GM23338 (cell line): ENCODE results near the gene MT2A. TPM values are rescaled to one million over a fixed set of nuclear protein-coding genes. Genes with fewer than 3 reads are reported as not detected.

Source experiments
- ATAC-seq: fragments of 200-7000 bp; cut with Tn5 transposase; 3 replicates; pipeline ENCODE4 v1.9.1; 2020
- DNase-seq: peaks from one replicate; pipeline ENCODE4 v3.0.0-alpha.2; 2015; ENCODE audit warnings: low spot score
- H2AFZ ChIP-seq: fragments of 200-600 bp; sonication (generic); 2 replicates; pipeline ENCODE4 v1.8.0; 2016; ENCODE audit warnings: antibody characterized with exemption, mild to moderate bottlenecking, moderate library complexity
- H3F3A ChIP-seq: fragments of 200-600 bp; sonication (generic); replicated peaks from 2 replicates; pipeline ENCODE4 v1.8.0; 2017; ENCODE audit warnings: antibody characterized with exemption, mixed run types, low read depth
- H3K27ac ChIP-seq: fragments of 200-600 bp; sonication (generic); 2 replicates; pipeline ENCODE4 v1.6.1; 2016; ENCODE audit warnings: low read depth
- H3K27me3 ChIP-seq: fragments of 200-600 bp; sonication (generic); 2 replicates; pipeline ENCODE4 v1.8.0; 2016; ENCODE audit warnings: mild to moderate bottlenecking, mixed run types, moderate library complexity; ENCODE audit not compliant: insufficient read depth
- H3K36me3 ChIP-seq: fragments of 200-600 bp; sonication (generic); 2 replicates; pipeline ENCODE4 v1.8.0; 2016; ENCODE audit warnings: mild to moderate bottlenecking; ENCODE audit not compliant: insufficient read depth
- H3K4me1 ChIP-seq: fragments of 200-600 bp; sonication (generic); 2 replicates; pipeline ENCODE4 v1.8.0; 2016; ENCODE audit warnings: mild to moderate bottlenecking, moderate library complexity; ENCODE audit not compliant: insufficient read depth
- H3K4me2 ChIP-seq: fragments of 200-600 bp; sonication (generic); 2 replicates; pipeline ENCODE4 v1.7.1; 2017; ENCODE audit warnings: mixed run types
- H3K4me3 ChIP-seq: fragments of 200-600 bp; sonication (generic); 2 replicates; pipeline ENCODE4 v1.6.1; 2016; ENCODE audit warnings: mixed run types
- H3K79me2 ChIP-seq: fragments of 200-600 bp; sonication (generic); replicated peaks from 2 replicates; pipeline ENCODE4 v1.8.0; 2017; ENCODE audit warnings: mild to moderate bottlenecking; ENCODE audit not compliant: insufficient read depth
- H3K9me2 ChIP-seq: fragments of 200-600 bp; sonication (generic); 2 replicates; pipeline ENCODE4 v1.8.0; 2017; ENCODE audit not compliant: insufficient read depth
- H4K20me1 ChIP-seq: fragments of 200-600 bp; sonication (generic); replicated peaks from 2 replicates; pipeline ENCODE4 v1.8.0; 2017; ENCODE audit warnings: mild to moderate bottlenecking; ENCODE audit not compliant: insufficient read depth
- H3K27ac Mint-ChIP-seq: 2 replicates; pipeline ENCODE4 v1.8.0; 2020; ENCODE audit warnings: inconsistent platforms, mild to moderate bottlenecking, moderate library complexity, mixed read lengths
- H3K27me3 Mint-ChIP-seq: 3 replicates; pipeline ENCODE4 v1.8.0; 2022; ENCODE audit warnings: low read depth, mild to moderate bottlenecking, moderate library complexity, mixed read lengths, inconsistent platforms; ENCODE audit not compliant: insufficient read depth, poor library complexity
- H3K36me3 Mint-ChIP-seq: 3 replicates; pipeline ENCODE4 v1.8.0; 2021; ENCODE audit warnings: low read depth, mild to moderate bottlenecking, inconsistent platforms, moderate library complexity, mixed read lengths
- H3K4me1 Mint-ChIP-seq: 3 replicates; pipeline ENCODE4 v1.8.0; 2020; ENCODE audit warnings: mild to moderate bottlenecking, inconsistent platforms, mixed read lengths
- H3K4me3 Mint-ChIP-seq: 3 replicates; pipeline ENCODE4 v1.8.0; 2021; ENCODE audit warnings: moderate library complexity, mild to moderate bottlenecking, inconsistent platforms, mixed read lengths
- H3K9me3 Mint-ChIP-seq: 3 replicates; pipeline ENCODE4 v1.8.0; 2020; ENCODE audit warnings: moderate library complexity, mild to moderate bottlenecking, inconsistent platforms, mixed read lengths
- CREB1 ChIP-seq: fragments of 250-450 bp; sonication (Bioruptor Pico); IDR thresholded peaks from 2 replicates; pipeline ENCODE4 v1.5.0; 2020; ENCODE audit warnings: low read depth, mild to moderate bottlenecking, moderate library complexity
- EZH2 ChIP-seq: fragments of 200-600 bp; sonication (generic); IDR thresholded peaks from one replicate; pipeline ENCODE4 v1.8.0; 2017; ENCODE audit warnings: antibody characterized with exemption, mild to moderate bottlenecking, low read depth; ENCODE audit not compliant: unreplicated experiment
- POLR2AphosphoS5 ChIP-seq: IDR thresholded peaks from 2 replicates; pipeline ENCODE4 v1.6.1; 2016; ENCODE audit warnings: antibody characterized with exemption, low read depth
- ZNF114 ChIP-seq: fragments of 250-450 bp; sonication (Bioruptor Pico); IDR thresholded peaks from 2 replicates; pipeline ENCODE4 v1.5.0; 2020; ENCODE audit warnings: mild to moderate bottlenecking, moderate library complexity
- polyA plus RNA-seq: library from polyadenylated mRNA; unstranded; fragments of >200 nt; fragmentation: Nextera tagmentation; extraction: Ambion mirVana; gene quantifications from 2 replicates; pipeline ENCODE4 v1.2.1, GENCODE V29; 2016
- total RNA-seq: library from RNA; depleted of rRNA; stranded (reverse); fragments of >200 nt; shearing (Covaris generic); gene quantifications from 2 replicates; pipeline ENCODE4 v1.2.3, GENCODE V29; 2014
- TF ChIP-seq, protein P1 (sequence below): IDR thresholded peaks from 2 replicates; pipeline ENCODE4 v1.6.1; 2016; ENCODE audit warnings: antibody characterized with exemption
- TF ChIP-seq, protein P2 (sequence below): IDR thresholded peaks from one replicate; pipeline ENCODE4 v1.6.1; 2018; ENCODE audit warnings: antibody characterized with exemption; ENCODE audit not compliant: unreplicated experiment

Gene MT2A
- total and polyA plus RNA-seq, 2 experiments from 2014 or later: 13.9 to 243 TPM

DNA sequence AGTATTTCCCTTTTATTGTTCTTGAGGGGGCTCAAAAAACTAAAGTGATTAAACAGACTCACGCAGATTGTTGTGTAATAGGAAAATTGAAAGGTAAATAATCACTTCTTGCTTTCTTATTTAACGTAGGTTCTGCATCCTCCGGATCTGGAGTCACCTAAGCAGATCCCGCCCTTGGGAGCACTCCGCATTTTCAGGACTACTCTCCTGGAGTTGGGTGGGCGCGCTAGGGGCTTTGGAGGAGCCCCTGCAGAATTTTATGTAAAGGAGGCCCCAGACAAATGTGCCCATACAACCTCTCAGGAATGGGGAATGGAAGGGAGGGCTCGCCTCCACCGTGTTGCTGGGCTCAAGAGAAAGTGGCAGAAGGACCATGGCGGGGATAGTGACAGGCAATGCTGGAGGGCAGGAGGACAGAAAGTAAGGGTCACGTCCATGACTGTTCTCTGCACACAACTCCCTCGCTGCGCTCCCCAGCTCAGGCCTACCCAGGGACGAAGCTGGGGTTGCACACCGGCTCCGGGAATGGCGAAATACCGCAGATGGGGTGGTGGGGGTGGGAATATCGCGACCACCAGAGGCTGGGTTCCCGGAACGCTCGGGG is 8.3 kb downstream of the MT2A start:
- DNase-seq (no peak), ATAC-seq (peak; percentile 51)
- Mint-ChIP-seq H3K27me3 (peaks cover 71% of the 10 kb centered on the region), H3K36me3 (no peaks in the 10 kb centered on the region), H3K4me1 (peaks cover 34% of the 10 kb centered on the region), H3K27ac (no peak overlapping the region), H3K4me3 (peak overlapping the region; percentile 83), H3K9me3 (no peaks in the 10 kb centered on the region)
- Histone ChIP-seq H3K4me1 (peaks cover 42% of the 10 kb centered on the region), H3K27ac (no peak overlapping the region), H4K20me1 (0 out of 2 replicates have a peak, but pooled peaks cover 9% of the 10 kb centered on the region), H3F3A (0 out of 2 replicates have a peak, but pooled peaks cover 3% of the 10 kb centered on the region), H3K4me3 (peak overlapping the region; percentile 73), H3K4me2 (peak overlapping the region; percentile 92), H3K27me3 (peaks cover 99% of the 10 kb centered on the region), H3K9me2 (no peaks in the 10 kb centered on the region), H2AFZ (peak overlapping the region; percentile 96), H3K36me3 (no peaks in the 10 kb centered on the region), H3K79me2 (no peaks in the 10 kb centered on the region)
- peak; percentile 50 for TF ChIP-seq EZH2
- TF ChIP-seq, protein P1, sequence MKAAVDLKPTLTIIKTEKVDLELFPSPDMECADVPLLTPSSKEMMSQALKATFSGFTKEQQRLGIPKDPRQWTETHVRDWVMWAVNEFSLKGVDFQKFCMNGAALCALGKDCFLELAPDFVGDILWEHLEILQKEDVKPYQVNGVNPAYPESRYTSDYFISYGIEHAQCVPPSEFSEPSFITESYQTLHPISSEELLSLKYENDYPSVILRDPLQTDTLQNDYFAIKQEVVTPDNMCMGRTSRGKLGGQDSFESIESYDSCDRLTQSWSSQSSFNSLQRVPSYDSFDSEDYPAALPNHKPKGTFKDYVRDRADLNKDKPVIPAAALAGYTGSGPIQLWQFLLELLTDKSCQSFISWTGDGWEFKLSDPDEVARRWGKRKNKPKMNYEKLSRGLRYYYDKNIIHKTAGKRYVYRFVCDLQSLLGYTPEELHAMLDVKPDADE: no peak

DNA sequence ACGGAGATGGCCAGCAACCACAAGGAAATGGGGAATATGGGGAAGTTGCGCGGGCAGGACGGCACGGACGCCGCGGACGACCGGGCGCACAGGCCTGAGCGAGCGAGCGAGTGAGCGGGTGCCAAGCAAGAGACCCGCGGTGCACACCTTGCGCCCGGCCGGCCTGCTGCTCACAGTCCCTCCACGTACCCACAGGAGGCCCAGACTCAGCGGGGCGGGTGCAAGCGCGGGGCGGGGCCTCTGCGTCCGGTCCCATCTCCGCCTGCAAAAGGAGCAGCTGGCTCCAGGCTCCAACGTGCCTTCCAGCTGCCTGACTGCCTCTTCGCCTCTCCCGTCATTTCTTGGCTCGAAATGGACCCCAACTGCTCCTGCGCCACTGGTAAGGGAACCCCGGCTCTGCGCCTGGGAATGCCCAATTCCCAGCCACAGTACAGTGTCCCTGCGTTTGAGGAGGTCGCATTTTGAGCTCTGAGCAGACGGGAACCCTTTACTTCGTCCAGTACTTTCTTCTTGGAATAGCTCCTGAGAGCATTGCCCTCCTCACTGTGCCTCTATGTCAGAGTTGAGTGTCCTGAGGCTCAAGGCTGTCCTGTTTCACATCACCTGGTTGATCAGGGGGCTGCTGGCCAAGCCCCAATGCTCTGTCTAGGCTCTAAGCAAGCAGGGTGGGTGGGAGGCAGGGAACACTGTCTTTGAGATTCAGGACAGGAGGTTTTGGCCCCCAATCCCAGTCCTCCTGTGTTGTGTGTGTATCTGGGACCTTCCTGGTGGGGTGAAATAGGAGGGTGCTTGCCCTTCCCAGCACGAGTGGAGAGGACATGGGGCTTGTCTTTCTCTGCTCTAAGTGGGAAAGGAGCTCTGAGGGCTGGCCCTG is 9.1 kb downstream of the MT2A start:
- H3K4me1 ChIP-seq: peaks cover 50% of the 10 kb centered on the region
- H3K36me3 Mint-ChIP-seq: no peaks in the 10 kb centered on the region
- H3K27ac Mint-ChIP-seq: no peak overlapping the region
- peaks cover 3% of the 10 kb centered on the region; the same call in 1 of the 3 replicates for H3K9me3 Mint-ChIP-seq
- peak overlapping the region; percentile 83 for H3K4me3 Mint-ChIP-seq
- H3K4me1 Mint-ChIP-seq: peaks cover 42% of the 10 kb centered on the region
- 0 out of 2 replicates have a peak, but pooled peaks cover 3% of the 10 kb centered on the region for H3F3A ChIP-seq
- ATAC-seq (peak; percentile 73), DNase-seq (peak; percentile 70)
- H3K4me2 ChIP-seq: peak overlapping the region; percentile 92
- peaks cover 76% of the 10 kb centered on the region for H3K27me3 Mint-ChIP-seq
- peaks cover 99% of the 10 kb centered on the region for H3K27me3 ChIP-seq
- no peaks in the 10 kb centered on the region for H3K79me2 ChIP-seq
- no peaks in the 10 kb centered on the region for H3K9me2 ChIP-seq
- peak overlapping the region; percentile 73 for H3K4me3 ChIP-seq
- no peak overlapping the region for H3K27ac ChIP-seq
- H2AFZ ChIP-seq: peak overlapping the region; percentile 96
- H3K36me3 ChIP-seq: no peaks in the 10 kb centered on the region
- 0 out of 2 replicates have a peak, but pooled peaks cover 9% of the 10 kb centered on the region for H4K20me1 ChIP-seq
- TF ChIP-seq POLR2AphosphoS5: no peak
- TF ChIP-seq, protein P2, sequence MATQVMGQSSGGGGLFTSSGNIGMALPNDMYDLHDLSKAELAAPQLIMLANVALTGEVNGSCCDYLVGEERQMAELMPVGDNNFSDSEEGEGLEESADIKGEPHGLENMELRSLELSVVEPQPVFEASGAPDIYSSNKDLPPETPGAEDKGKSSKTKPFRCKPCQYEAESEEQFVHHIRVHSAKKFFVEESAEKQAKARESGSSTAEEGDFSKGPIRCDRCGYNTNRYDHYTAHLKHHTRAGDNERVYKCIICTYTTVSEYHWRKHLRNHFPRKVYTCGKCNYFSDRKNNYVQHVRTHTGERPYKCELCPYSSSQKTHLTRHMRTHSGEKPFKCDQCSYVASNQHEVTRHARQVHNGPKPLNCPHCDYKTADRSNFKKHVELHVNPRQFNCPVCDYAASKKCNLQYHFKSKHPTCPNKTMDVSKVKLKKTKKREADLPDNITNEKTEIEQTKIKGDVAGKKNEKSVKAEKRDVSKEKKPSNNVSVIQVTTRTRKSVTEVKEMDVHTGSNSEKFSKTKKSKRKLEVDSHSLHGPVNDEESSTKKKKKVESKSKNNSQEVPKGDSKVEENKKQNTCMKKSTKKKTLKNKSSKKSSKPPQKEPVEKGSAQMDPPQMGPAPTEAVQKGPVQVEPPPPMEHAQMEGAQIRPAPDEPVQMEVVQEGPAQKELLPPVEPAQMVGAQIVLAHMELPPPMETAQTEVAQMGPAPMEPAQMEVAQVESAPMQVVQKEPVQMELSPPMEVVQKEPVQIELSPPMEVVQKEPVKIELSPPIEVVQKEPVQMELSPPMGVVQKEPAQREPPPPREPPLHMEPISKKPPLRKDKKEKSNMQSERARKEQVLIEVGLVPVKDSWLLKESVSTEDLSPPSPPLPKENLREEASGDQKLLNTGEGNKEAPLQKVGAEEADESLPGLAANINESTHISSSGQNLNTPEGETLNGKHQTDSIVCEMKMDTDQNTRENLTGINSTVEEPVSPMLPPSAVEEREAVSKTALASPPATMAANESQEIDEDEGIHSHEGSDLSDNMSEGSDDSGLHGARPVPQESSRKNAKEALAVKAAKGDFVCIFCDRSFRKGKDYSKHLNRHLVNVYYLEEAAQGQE: no peak
- TF ChIP-seq, protein P1: no peak
- no peak for TF ChIP-seq CREB1
- TF ChIP-seq ZNF114: no peak
- peak; percentile 67 for TF ChIP-seq EZH2
